ENCODE results near the gene ACAP1. TPM values are rescaled to one million over a fixed set of nuclear protein-coding genes. Genes with fewer than 3 reads are reported as not detected.
A peak's percentile ranks its signal among the peaks of the same experiment; 100 is the strongest.

Gene ACAP1
- polyA plus RNA-seq, 3 donors from 2014 or later = 137 to 227 (median 214) TPM

DNA sequence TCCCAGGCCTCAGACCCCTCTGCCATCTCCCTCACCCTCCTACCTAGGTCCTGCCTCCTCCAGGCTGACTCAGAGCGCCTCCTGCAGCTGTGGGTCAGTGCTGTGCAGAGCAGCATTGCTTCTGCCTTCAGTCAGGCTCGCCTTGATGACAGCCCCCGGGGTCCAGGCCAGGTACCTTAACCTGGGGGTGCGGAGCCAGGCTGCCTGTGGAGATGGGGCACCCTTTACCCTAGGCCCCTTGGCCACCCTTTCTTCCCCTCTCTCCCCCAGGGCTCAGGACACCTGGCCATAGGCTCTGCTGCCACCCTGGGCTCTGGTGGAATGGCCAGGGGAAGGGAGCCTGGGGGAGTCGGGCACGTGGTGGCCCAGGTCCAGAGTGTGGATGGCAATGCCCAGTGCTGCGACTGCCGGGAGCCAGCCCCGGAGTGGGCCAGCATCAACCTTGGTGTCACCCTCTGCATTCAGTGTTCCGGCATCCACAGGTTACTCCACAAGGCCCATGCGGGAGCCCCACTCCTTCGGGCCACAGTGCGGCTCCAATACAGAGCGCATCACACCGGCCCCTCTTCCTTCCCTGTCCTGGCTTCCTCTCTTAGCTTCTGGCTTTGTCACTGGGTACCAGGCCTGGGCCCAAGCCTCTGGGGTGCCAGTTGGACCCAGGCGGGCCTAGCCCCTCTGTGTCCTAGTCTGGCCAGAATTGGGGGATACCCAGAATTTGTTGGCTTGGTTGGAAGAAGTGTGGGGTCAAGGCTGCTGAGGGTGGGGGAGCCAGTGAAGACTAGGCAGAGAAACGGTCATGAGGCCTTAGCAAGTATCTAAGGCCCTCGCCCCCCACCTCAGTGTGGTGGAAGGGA, 10.7 kb downstream of the ACAP1 start:
- Mint-ChIP-seq H3K4me1 (peaks cover 13 to 15% of the 10 kb centered on the region in 2 donors), H3K4me3 (no peak overlapping the region), H3K27me3 (ENCODE audit: low read depth in 3 of 3) (peaks cover 2 to 8% (median 2%) of the 10 kb centered on the region in 3 donors), H3K9me3 (no peaks in the 10 kb centered on the region), H3K36me3 (peaks cover 0 to 17% (median 0%) of the 10 kb centered on the region in 3 donors), H3K27ac (peak overlapping the region in 2 of 6 donors; percentile 39 to 57)
- DNase-seq = no peak

DNA sequence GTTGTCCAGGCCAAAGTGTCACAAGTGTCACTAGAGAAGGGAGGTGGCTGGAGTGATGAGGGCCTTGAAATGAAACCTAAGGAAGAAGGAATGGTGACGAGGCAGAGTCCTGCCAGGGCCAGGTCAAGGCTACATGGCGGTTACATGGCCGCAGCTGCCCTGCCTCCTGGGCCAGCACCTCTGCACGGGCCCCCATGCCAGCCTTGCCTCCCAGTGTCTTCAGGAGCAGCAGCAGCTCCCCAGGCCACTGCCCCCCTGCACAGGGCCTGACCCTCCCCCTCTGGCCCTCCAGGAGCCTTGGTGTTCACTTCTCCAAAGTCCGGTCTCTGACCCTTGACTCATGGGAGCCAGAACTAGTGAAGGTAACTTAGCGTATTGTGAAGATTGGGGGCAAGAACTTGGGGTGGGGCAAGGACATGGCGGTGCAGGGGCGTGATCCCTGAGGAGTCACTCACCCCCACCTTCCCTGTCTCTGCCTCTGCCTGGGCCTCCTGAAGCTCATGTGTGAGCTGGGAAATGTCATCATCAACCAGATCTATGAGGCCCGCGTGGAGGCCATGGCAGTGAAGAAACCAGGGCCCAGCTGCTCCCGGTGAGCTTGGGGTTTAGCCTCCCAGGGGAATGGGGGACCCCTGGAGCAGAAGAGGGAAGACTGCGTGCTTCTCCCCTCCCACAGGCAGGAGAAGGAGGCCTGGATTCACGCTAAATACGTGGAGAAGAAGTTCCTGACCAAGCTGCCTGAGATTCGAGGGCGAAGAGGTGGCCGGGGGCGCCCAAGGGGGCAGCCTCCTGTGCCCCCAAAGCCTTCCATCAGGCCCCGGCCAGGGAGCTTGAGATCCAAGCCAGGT, 11.5 kb downstream of the ACAP1 start:
- H3K4me1 Mint-ChIP-seq = peaks cover 21 to 23% of the 10 kb centered on the region in 2 donors
- peaks cover 0 to 17% (median 0%) of the 10 kb centered on the region in 3 donors for H3K36me3 Mint-ChIP-seq
- peaks cover 2 to 13% (median 5%) of the 10 kb centered on the region in 3 donors for H3K27me3 Mint-ChIP-seq (ENCODE audit: low read depth in 3 of 3)
- H3K9me3 Mint-ChIP-seq = no peaks in the 10 kb centered on the region
- DNase-seq = no peak
- peak overlapping the region in 1 of 6 donors; percentile 57 for H3K27ac Mint-ChIP-seq
- no peak overlapping the region for H3K4me3 Mint-ChIP-seq

DNA sequence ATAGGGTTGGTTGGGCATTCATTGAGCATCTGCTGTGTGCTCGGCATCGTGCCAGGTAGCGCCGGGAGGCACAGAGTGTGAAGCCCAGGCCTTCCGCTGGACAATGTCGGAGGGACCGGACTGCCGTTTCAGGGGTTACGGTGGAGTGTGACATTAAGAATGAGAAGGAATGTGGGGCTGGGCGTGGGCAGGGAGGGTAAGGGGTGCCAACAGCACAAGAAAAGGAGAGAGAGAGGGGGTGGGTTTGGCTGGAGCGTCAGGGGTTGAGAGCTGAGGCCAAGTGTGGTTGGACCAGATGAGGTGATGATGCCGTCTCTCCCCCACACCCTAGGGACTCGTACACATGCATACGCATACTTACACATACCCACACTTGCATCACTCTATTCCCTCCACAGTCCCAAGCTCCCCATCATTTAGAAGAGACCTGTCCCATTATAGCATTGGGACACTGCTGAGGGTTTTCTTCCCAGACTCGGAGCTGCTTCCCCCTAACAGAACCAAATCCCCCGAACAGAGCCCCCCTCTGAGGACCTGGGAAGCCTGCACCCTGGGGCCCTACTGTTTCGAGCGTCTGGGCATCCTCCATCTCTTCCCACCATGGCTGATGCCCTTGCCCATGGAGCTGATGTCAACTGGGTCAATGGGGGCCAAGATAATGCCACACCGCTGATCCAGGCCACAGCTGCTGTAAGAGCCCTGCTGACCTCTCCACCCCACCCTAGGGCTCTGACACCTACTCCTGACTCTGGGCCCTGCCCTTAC, 12.3 kb downstream of the ACAP1 start:
- Mint-ChIP-seq H3K4me1 (peaks cover 28 to 30% of the 10 kb centered on the region in 2 donors), H3K27ac (peak overlapping the region; percentile 51 to 90 (median 80)), H3K27me3 (ENCODE audit: low read depth in 3 of 3) (peaks cover 2 to 13% (median 5%) of the 10 kb centered on the region in 3 donors), H3K36me3 (peaks cover 0 to 15% (median 0%) of the 10 kb centered on the region in 3 donors), H3K9me3 (no peaks in the 10 kb centered on the region), H3K4me3 (no peak overlapping the region)
- DNase-seq = no peak

DNA sequence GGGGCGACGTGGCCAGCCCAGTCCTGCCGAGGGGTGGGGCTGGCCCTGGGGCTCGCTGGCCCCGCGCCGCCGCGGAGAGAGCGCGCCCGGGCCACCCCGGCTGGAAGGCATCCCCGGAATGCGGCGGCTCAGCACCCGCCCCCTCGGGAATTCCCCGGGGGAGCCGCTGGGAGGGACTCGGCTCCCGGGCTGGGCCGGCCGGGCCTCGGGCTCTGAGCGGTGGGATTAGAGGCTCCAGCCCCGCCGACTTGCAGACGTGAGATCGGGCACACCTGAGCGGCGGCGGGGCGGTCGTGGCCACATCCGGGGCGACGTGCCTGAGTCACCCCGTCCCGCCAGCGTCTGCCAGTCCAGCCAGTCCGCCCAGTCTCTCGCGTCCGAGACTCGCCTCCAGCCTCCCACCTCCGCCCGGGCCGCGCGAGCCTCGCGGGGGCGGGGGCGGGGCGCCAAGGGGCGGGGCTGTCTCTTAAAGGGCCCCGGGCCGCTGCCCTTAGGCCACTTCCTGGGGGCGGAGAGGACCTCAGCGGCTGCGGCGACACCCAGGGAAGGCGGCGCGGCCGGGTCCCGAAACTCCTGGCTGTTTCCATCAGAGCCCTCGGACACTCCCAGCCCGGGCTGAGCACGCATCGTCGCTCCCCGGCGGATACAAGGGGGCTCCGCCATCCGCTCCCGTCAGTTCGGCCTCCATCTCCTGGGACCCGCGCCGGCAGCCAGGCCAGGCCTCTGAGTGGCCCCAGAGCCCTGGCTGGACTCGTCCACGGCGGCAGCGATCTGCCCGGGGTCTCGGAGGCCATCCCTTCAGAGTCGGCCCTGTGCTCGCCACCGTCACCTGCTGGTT, 15.6 kb downstream of the ACAP1 start, which contains the start of gene KCTD11:
KCTD11 (plus strand) TSS at position 498 of the 838 bp plus-strand sequence.
- peaks cover 39 to 47% of the 10 kb centered on the region in 2 donors for H3K4me1 Mint-ChIP-seq
- H3K27ac Mint-ChIP-seq = peak within 1 kb of the TSS; percentile 91 to 97 (median 94)
- H3K36me3 Mint-ChIP-seq = peaks cover 0 to 7% (median 0%) of the 10 kb centered on the region in 3 donors

DNA sequence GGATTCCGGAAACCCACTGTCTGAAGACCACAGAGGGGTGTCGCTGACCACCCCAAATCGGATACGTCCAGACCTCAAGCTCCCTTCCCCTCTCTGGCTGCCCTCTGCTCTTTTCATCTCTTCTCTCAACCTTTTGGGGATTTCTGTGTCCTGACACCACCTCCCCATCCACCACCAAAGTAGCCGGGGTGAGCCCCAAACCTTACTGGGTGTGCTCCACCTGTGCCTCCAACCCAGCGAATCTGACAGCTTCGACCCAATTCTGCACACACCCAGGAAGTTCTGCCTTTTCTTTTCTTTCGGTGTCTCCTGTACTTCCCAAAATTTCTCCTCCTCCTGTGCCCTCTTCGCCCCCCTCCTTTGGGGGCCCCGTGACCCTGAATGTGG, 16.2 kb downstream of the ACAP1 start:
- Mint-ChIP-seq H3K27ac (peak overlapping the region; percentile 91 to 97 (median 94)), H3K27me3 (ENCODE audit: low read depth in 3 of 3) (peaks cover 5 to 16% (median 8%) of the 10 kb centered on the region in 3 donors), H3K36me3 (peaks cover 0 to 2% (median 0%) of the 10 kb centered on the region in 3 donors), H3K4me1 (peaks cover 39 to 47% of the 10 kb centered on the region in 2 donors), H3K4me3 (peak overlapping the region; percentile 84 to 96 (median 93)), H3K9me3 (no peaks in the 10 kb centered on the region)
- DNase-seq = peak in 1 of 3 donors; percentile 67

More for the DNA sequence above, 15.6 kb downstream of the ACAP1 start, which contains the start of gene KCTD11:
- peak; percentile 85 to 88 (median 87) for DNase-seq
- H3K9me3 Mint-ChIP-seq = no peaks in the 10 kb centered on the region
- H3K27me3 Mint-ChIP-seq (ENCODE audit: low read depth in 3 of 3) = peaks cover 5 to 16% (median 6%) of the 10 kb centered on the region in 3 donors
- peak within 1 kb of the TSS; percentile 84 to 96 (median 93) for H3K4me3 Mint-ChIP-seq

DNA sequence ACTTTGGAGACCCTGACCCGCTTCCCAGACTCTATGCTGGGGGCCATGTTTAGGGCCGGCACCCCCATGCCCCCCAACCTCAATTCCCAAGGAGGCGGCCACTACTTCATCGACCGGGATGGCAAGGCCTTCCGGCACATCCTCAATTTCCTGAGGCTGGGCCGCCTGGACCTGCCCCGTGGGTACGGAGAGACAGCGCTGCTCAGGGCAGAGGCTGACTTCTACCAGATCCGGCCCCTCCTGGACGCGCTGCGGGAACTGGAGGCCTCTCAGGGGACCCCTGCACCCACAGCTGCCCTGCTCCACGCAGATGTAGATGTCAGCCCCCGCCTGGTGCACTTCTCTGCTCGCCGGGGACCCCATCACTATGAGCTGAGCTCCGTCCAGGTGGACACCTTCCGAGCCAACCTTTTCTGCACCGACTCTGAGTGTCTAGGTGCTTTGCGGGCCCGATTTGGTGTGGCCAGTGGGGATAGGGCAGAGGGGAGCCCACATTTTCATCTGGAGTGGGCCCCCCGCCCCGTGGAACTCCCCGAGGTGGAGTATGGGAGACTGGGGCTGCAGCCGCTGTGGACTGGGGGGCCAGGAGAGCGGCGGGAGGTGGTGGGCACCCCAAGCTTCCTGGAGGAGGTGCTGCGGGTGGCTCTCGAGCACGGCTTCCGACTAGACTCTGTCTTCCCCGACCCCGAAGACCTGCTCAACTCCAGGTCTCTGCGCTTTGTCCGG, 16.7 kb downstream of the ACAP1 start:
- Mint-ChIP-seq H3K36me3 (peaks cover 0 to 2% (median 0%) of the 10 kb centered on the region in 3 donors), H3K4me3 (peak overlapping the region; percentile 84 to 96 (median 93)), H3K9me3 (no peaks in the 10 kb centered on the region), H3K4me1 (peaks cover 39 to 47% of the 10 kb centered on the region in 2 donors), H3K27me3 (ENCODE audit: low read depth in 3 of 3) (peaks cover 5 to 16% (median 8%) of the 10 kb centered on the region in 3 donors), H3K27ac (peak overlapping the region; percentile 91 to 97 (median 94))
- DNase-seq = no peak

DNA sequence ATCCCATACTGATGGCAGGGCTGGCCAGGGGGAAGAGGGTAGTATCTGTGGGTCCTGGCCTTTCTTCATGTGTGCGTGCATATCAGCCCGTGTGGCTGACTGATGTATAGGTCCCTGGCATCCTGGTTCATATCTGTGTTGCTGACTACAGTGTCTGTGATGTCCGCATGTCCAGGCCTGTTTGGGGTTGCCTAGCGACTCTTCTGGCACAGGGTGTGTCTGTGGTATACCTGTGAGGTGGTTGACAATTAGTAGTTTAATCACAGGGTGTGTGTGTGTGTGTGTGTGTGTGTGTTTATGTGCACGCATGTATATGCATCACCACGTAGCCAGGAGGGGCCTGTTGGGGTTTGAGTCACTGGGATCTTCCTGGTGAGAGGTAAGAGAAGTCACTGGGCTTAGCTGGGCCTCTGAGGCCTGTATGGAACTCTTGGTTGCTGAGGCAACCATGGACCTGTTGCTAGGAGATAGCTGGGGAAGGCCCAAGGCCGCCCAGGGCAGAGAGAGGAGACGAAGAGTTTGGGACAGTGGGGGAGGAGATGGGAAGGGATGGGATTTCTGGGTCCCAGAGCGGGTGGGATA, 18.0 kb downstream of the ACAP1 start:
- DNase-seq = no peak
- H3K4me3 Mint-ChIP-seq = peak overlapping the region in 2 of 5 donors; percentile 42 to 43
- H3K36me3 Mint-ChIP-seq = no peaks in the 10 kb centered on the region
- H3K9me3 Mint-ChIP-seq = no peaks in the 10 kb centered on the region
- H3K27me3 Mint-ChIP-seq (ENCODE audit: low read depth in 3 of 3) = peaks cover 5 to 14% (median 8%) of the 10 kb centered on the region in 3 donors
- peaks cover 32 to 41% of the 10 kb centered on the region in 2 donors for H3K4me1 Mint-ChIP-seq
- peak overlapping the region in 5 of 6 donors; percentile 32 to 87 (median 66) for H3K27ac Mint-ChIP-seq

DNA sequence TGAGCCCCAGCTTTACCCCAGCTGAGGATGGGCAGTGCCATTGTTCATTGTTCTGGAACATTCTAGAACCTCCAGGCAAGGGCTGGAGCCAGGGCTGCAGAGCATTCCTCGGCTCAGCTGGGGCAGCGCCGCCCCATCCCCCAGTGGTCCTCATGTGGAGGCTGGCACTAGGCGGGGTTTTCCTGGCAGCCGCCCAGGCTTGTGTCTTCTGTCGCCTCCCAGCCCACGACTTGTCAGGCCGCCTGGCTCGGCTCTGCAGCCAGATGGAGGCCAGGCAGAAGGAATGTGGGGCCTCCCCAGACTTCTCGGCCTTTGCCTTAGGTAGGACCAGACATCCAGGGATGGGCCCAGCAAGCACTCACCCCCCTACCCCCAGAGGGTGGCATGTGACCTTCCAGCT, 18.7 kb downstream of the ACAP1 start, which contains the start of gene TMEM95:
TMEM95 (plus strand) TSS at position 104 of the 400 bp plus-strand sequence; CDS start at position 153, 49 bp downstream.
- Mint-ChIP-seq H3K27me3 (ENCODE audit: low read depth in 3 of 3) (peaks cover 5 to 12% (median 5%) of the 10 kb centered on the region in 3 donors), H3K27ac (peak within 1 kb of the TSS in 5 of 6 donors; percentile 32 to 87 (median 66)), H3K4me3 (peak within 1 kb of the TSS in 4 of 5 donors; percentile 9 to 84 (median 42)), H3K36me3 (no peaks in the 10 kb centered on the region), H3K9me3 (no peaks in the 10 kb centered on the region), H3K4me1 (peaks cover 25 to 35% of the 10 kb centered on the region in 2 donors)
- DNase-seq = no peak

DNA sequence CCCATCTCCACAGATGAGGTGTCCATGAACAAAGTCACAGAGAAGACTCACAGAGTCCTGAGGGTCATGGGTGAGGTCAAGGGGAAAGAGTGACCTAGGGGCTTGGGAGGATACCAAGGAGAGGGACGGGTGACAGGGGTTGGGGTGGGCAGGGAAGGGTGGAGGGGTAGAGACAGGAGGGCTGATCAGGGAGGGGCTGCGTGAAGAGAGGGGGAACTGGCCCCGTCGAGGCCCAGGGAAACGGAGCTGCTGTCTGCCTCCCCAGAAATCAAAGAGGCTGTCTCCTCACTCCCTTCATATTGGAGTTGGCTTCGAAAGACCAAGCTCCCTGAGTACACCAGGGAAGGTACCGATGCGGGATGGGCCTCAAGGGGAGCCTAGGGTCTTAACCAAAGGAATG, 19.2 kb downstream of the ACAP1 start:
- no peaks in the 10 kb centered on the region for H3K36me3 Mint-ChIP-seq
- H3K27ac Mint-ChIP-seq = peak overlapping the region in 1 of 6 donors; percentile 34
- peaks cover 25 to 35% of the 10 kb centered on the region in 2 donors for H3K4me1 Mint-ChIP-seq
- peak in 1 of 3 donors; percentile 10 for DNase-seq
- no peaks in the 10 kb centered on the region for H3K9me3 Mint-ChIP-seq
- peaks cover 5 to 12% (median 5%) of the 10 kb centered on the region in 3 donors for H3K27me3 Mint-ChIP-seq (ENCODE audit: low read depth in 3 of 3)
- H3K4me3 Mint-ChIP-seq = no peak overlapping the region

DNA sequence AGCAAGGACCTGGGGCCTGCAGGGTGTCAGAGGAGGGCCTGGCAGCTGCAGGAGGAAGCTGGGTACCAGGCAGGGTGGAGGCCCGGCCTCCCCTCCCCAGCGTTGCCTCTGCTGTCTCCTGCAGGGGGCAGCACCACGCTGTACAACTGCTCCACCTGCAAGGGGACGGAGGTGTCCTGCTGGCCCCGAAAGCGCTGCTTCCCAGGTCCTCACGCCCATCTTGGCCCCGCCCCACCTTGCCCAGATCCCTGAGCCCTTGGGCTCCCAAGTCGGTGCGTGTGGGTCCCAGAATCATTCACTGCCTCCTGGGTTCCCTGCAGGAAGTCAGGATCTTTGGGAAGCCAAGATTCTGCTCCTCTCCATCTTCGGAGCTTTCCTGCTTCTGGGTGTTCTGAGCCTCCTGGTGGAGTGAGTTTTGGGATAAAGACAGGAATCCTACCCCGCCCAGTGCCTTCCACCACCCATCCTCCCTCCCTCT, 19.8 kb downstream of the ACAP1 start:
- Mint-ChIP-seq H3K27ac (no peak overlapping the region), H3K4me3 (peak overlapping the region in 1 of 5 donors; percentile 9)

DNA sequence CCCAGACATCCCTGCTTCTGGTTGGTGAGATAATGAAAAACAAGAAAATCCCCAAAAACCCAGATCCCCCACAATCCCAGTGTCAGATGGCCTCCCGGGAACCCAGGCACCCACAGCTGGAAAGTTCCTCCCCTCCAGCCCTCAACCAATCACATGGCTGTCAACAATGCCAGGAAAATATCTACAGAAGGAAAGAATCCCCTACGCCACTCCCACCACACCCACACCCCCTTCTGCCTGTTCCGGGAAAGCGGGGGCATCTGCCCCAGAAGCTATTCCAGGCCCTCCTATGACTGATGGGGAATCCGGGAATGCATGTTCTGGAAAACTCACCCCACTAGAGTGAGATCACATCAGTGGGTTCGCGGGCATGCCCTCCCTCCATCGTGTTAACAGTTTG, 20.4 kb downstream of the ACAP1 start:
- Mint-ChIP-seq H3K27me3 (ENCODE audit: low read depth in 3 of 3) (peaks cover 2 to 8% (median 5%) of the 10 kb centered on the region in 3 donors), H3K4me3 (no peak overlapping the region), H3K4me1 (peaks cover 25 to 32% of the 10 kb centered on the region in 2 donors), H3K36me3 (no peaks in the 10 kb centered on the region), H3K9me3 (no peaks in the 10 kb centered on the region), H3K27ac (no peak overlapping the region)
- no peak for DNase-seq

More for the DNA sequence above, 19.8 kb downstream of the ACAP1 start:
- DNase-seq = peak; percentile 78 to 80 (median 80)
- H3K36me3 Mint-ChIP-seq = no peaks in the 10 kb centered on the region
- no peaks in the 10 kb centered on the region for H3K9me3 Mint-ChIP-seq
- peaks cover 25 to 35% of the 10 kb centered on the region in 2 donors for H3K4me1 Mint-ChIP-seq
- H3K27me3 Mint-ChIP-seq (ENCODE audit: low read depth in 3 of 3) = peaks cover 5 to 11% (median 5%) of the 10 kb centered on the region in 3 donors
